ENCODE data around the gene COPZ1. TPM values are rescaled to one million over a fixed set of nuclear protein-coding genes. Genes with fewer than 3 reads are reported as not detected.

Gene COPZ1
- total RNA-seq, 3 donors from 2014 or later: 70.9 to 109 (median 90.1) TPM

- peak overlapping the region; percentile 37 to 55 (median 44) for H3K4me3 ChIP-seq
- H3K4me1 ChIP-seq: peaks cover 0 to 8% of the 10 kb centered on the region in 2 donors
- DNase-seq (ENCODE audit: low spot score in 2 of 2): no peak
- peak overlapping the region; percentile 52 to 71 for H3K27ac ChIP-seq
- no peaks in the 10 kb centered on the region for H3K9me3 ChIP-seq
- intact Hi-C loops (cut with DNase I; ENCODE audit: low total_unique reads): loop anchor here (10.0 kb wide), 2 partner anchors 83 to 153 kb away; partner anchors contain the start of genes CBX5 and HNRNPA1
- TF ChIP-seq POLR2A (IDR thresholded peaks at IDR 0.05): no peak
- TF ChIP-seq POLR2AphosphoS5 (IDR thresholded peaks at IDR 0.05): no peak
- TF ChIP-seq, protein P1, sequence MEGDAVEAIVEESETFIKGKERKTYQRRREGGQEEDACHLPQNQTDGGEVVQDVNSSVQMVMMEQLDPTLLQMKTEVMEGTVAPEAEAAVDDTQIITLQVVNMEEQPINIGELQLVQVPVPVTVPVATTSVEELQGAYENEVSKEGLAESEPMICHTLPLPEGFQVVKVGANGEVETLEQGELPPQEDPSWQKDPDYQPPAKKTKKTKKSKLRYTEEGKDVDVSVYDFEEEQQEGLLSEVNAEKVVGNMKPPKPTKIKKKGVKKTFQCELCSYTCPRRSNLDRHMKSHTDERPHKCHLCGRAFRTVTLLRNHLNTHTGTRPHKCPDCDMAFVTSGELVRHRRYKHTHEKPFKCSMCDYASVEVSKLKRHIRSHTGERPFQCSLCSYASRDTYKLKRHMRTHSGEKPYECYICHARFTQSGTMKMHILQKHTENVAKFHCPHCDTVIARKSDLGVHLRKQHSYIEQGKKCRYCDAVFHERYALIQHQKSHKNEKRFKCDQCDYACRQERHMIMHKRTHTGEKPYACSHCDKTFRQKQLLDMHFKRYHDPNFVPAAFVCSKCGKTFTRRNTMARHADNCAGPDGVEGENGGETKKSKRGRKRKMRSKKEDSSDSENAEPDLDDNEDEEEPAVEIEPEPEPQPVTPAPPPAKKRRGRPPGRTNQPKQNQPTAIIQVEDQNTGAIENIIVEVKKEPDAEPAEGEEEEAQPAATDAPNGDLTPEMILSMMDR (IDR thresholded peaks at IDR 0.05): no peak
- no peaks in the 10 kb centered on the region for H3K36me3 ChIP-seq
- H3K27me3 ChIP-seq: no peaks in the 10 kb centered on the region
These were observed 43.2 kb downstream of the COPZ1 start for GRCh38 chr12:54368025-54368708.

GRCh38 chr12:54368709-54369596 lies 44.0 kb downstream of the COPZ1 start:
- peak; percentile 82 to 93 for DNase-seq (ENCODE audit: low spot score in 2 of 2)
- Histone ChIP-seq H3K4me3 (peak overlapping the region; percentile 37 to 55 (median 44)), H3K36me3 (no peaks in the 10 kb centered on the region), H3K27me3 (no peaks in the 10 kb centered on the region), H3K4me1 (peaks cover 0 to 8% of the 10 kb centered on the region in 2 donors), H3K9me3 (no peaks in the 10 kb centered on the region), H3K27ac (peak overlapping the region; percentile 71 to 77)
- TF ChIP-seq POLR2A (IDR thresholded peaks at IDR 0.05) (no peak), POLR2AphosphoS5 (IDR thresholded peaks at IDR 0.05) (peak in 1 of 3 donors; percentile 52)
- TF ChIP-seq, protein P1 (IDR thresholded peaks at IDR 0.05): peak; percentile 82 to 89 (median 88)
- intact Hi-C loops (cut with DNase I; ENCODE audit: low total_unique reads): loop anchor here (10.0 kb wide), 2 partner anchors 84 to 154 kb away; partner anchors contain the start of genes CBX5 and HNRNPA1

- Histone ChIP-seq H3K27me3 (no peaks in the 10 kb centered on the region), H3K9me3 (no peaks in the 10 kb centered on the region), H3K27ac (peak overlapping the region; percentile 71 to 77), H3K36me3 (no peaks in the 10 kb centered on the region), H3K4me1 (peaks cover 0 to 8% of the 10 kb centered on the region in 2 donors), H3K4me3 (peak overlapping the region; percentile 37 to 55 (median 44))
- TF ChIP-seq POLR2A (IDR thresholded peaks at IDR 0.05) (no peak), POLR2AphosphoS5 (IDR thresholded peaks at IDR 0.05) (no peak)
- TF ChIP-seq, protein P1 (IDR thresholded peaks at IDR 0.05): no peak
- DNase-seq (ENCODE audit: low spot score in 2 of 2): no peak
- intact Hi-C loops (cut with DNase I; ENCODE audit: low total_unique reads): loop anchor here (10.0 kb wide), 2 partner anchors 85 to 155 kb away; partner anchors contain the start of genes CBX5 and HNRNPA1
These were observed 44.7 kb downstream of the COPZ1 start for GRCh38 chr12:54369597-54370131.

DNA sequence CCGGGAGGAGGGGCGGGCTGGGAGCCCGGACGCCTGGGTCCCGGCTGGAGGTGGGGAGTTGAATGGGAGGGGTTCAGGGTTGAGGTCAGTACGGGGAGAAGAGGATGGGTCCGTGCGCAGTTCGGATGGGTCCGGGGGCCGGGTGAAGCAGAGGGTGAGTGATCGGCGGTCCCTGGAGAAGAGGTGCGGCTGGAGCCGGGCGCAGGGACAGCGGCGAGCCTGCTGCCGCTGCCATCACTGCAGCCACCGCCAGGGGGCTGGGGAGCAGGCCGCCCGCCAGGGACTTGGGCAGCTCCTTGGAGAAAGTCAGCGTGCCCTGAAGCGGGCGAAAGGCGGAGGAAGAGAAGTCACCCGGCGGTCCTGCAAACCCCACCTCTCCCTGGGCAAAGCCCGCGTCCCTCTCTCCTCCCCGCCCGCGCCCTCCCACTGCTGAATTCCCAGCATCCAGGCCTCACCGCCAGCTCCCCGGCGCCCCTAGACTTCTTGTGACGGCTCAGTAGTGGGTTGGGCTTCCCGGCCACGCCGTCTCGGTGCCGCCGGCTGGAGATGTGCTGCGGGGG lies 45.3 kb downstream of the COPZ1 start:
- intact Hi-C loops (cut with DNase I; ENCODE audit: low total_unique reads): no loop called here
- H3K27me3 ChIP-seq: no peaks in the 10 kb centered on the region
- TF ChIP-seq POLR2AphosphoS5 (IDR thresholded peaks at IDR 0.05): peak in 2 of 3 donors; percentile 26 to 27
- TF ChIP-seq POLR2A (IDR thresholded peaks at IDR 0.05): no peak
- TF ChIP-seq, protein P1 (IDR thresholded peaks at IDR 0.05): peak; percentile 87 to 95 (median 95)
- peaks cover 0 to 8% of the 10 kb centered on the region in 2 donors for H3K4me1 ChIP-seq
- H3K36me3 ChIP-seq: no peaks in the 10 kb centered on the region
- DNase-seq (ENCODE audit: low spot score in 2 of 2): peak; percentile 65 to 79
- H3K27ac ChIP-seq: peak overlapping the region; percentile 71 to 77
- peak overlapping the region; percentile 37 to 55 (median 44) for H3K4me3 ChIP-seq
- no peaks in the 10 kb centered on the region for H3K9me3 ChIP-seq

Data from breast epithelium (tissue), 4 donors.